Kidney tubule cell (primary cell): ENCODE results near the gene KANK2.
"Not testable (repeated sequence)": the region's sequence is repeated elsewhere in the genome, so short reads cannot be mapped to it uniquely, and the experiment has no call there.

Source experiments
- DNase-seq: peaks from one replicate; pipeline ENCODE4 v3.0.0-alpha.2; 2018; ENCODE audit warnings: low spot score

KANK2 gene

GRCh38 chr19:11172576-11172975, 24.8 kb downstream of the KANK2 start:
- DNase-seq = no peak

GRCh38 chr19:11171144-11171543, 26.2 kb downstream of the KANK2 start:
- no peak for DNase-seq

GRCh38 chr19:11169896-11170678, 27.3 kb downstream of the KANK2 start:
- no peak for DNase-seq

GRCh38 chr19:11168568-11168967, 28.8 kb downstream of the KANK2 start:
- DNase-seq = peak; percentile 99

GRCh38 chr19:11166281-11167142, 30.8 kb downstream of the KANK2 start:
- DNase-seq = no peak

GRCh38 chr19:11165486-11166030, 31.8 kb downstream of the KANK2 start:
- no peak for DNase-seq

- DNase-seq = no peak
These were observed 32.4 kb downstream of the KANK2 start for GRCh38 chr19:11164879-11165406.

- DNase-seq = no peak
These were observed 33.0 kb downstream of the KANK2 start for GRCh38 chr19:11164296-11164695.

- not testable (repeated sequence) for DNase-seq
These were observed 36.9 kb downstream of the KANK2 start for GRCh38 chr19:11160440-11160768.

- no peak for DNase-seq
These were observed 37.5 kb downstream of the KANK2 start for GRCh38 chr19:11159598-11160439.

GRCh38 chr19:11155373-11156120, 41.8 kb downstream of the KANK2 start, which contains the start of gene SPC24:
TSS of gene SPC24 (minus strand) at chr19:11155782. CDS start at chr19:11155776, 6 bp downstream.
- peak; percentile 98 for DNase-seq

- DNase-seq = no peak
These were observed 42.7 kb downstream of the KANK2 start for GRCh38 chr19:11154683-11155047.

- peak; percentile 84 for DNase-seq
These were observed 44.9 kb downstream of the KANK2 start for GRCh38 chr19:11152318-11153062.

GRCh38 chr19:11151181-11151580, 46.2 kb downstream of the KANK2 start:
- no peak for DNase-seq

- no peak for DNase-seq
These were observed 49.3 kb downstream of the KANK2 start for GRCh38 chr19:11148001-11148400.

- DNase-seq = no peak
These were observed 51.8 kb downstream of the KANK2 start for GRCh38 chr19:11145536-11145924.

GRCh38 chr19:11142528-11143171, 54.7 kb downstream of the KANK2 start:
- DNase-seq = peak; percentile 96

GRCh38 chr19:11141937-11142527, 55.3 kb downstream of the KANK2 start:
- DNase-seq = peak; percentile 70

- no peak for DNase-seq
These were observed 56.4 kb downstream of the KANK2 start for GRCh38 chr19:11140896-11141295.
